Amniotic stem cell (primary cell): ENCODE measurements around the gene BCL11B.
"Not testable (repeated sequence)": the region's sequence is repeated elsewhere in the genome, so short reads cannot be mapped to it uniquely, and the experiment has no call there.

Experiments used
- DNase-seq: peaks from one replicate; lab custom pipeline; 2025; lab: John Stamatoyannopoulos, UW

Gene BCL11B

GRCh38 chr14:99239661-99240092, 32.3 kb downstream of the BCL11B start:
- no peak for DNase-seq

DNA sequence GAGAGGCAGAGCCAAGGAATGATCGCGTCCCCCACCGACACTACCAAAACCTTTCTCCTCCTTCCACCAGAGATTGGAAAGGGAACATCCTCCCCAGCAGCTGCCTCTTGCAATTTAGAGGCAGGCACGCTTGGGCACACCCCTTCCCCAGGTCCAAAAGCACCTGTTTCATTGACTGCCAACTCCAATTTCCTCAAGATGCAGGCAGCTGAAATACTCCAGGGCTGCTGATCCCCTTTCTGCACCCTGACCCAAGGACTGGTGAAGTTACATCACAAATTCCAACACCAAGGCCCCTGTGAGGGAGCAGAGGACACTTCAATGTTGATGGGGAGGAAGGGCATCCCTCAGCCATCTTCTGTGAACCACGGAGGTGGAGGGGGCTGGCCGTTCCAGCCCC, 33.8 kb downstream of the BCL11B start:
- no peak for DNase-seq

DNA sequence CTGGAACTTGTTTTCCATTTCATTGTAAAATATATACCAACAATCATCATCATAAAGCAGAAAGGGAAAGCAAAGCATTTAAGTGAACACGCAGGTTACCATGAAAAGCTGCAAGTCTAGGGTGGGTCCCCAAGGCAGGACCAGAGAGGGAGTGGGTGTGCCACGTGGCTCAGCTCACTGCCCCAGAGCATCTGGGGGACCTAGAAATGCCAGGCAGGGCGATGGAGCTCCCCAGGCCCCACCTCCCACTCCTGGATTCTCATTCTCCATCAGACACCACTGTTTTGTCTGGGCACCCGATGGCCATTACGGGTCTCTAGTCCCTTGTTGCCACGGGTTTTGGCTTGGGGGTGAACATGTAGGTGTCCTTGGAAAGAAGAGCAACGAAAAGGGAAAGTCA, 34.7 kb downstream of the BCL11B start:
- DNase-seq = no peak

DNA sequence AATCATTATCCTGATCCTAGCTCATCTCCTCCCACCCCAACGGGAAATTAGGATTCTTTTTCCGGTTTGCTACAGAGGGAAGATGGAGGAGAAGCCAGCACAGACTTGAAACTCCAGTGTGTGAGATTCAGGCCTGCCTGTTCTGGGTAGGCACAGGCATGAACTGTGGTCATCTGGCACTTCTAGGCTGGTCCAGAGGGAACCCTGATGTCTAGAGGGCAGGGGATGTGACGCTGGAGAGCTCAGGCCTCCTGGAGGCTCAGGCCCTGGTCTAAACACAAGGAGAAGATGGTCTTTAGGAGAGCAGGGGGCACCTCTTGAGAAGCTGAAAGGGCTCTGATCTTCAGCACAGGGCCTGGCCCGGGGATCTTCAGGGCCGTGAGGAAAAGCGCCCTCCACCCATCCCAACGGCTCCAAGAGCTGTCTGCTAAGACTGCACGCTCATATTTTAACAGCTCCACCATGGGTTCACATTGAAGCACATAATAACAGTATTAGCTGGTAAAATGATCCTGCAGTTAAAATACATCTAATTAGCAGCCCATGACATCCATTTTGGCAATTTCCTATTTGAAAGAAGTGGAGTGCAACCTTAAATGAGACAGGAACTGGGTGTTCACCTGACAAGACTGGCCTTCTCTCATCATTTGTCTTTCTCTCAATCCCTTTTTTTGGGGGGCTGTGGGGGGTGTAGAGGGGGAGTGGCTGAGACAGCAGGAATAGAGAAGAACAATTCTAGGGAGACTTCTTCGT, 35.4 kb downstream of the BCL11B start:
- no peak for DNase-seq

- DNase-seq = no peak
Measured at GRCh38 chr14:99235582-99236320, 36.2 kb downstream of the BCL11B start.

GRCh38 chr14:99234961-99235571, 36.9 kb downstream of the BCL11B start:
- no peak for DNase-seq

- DNase-seq = no peak
Measured at GRCh38 chr14:99234355-99234754, 37.6 kb downstream of the BCL11B start.

DNA sequence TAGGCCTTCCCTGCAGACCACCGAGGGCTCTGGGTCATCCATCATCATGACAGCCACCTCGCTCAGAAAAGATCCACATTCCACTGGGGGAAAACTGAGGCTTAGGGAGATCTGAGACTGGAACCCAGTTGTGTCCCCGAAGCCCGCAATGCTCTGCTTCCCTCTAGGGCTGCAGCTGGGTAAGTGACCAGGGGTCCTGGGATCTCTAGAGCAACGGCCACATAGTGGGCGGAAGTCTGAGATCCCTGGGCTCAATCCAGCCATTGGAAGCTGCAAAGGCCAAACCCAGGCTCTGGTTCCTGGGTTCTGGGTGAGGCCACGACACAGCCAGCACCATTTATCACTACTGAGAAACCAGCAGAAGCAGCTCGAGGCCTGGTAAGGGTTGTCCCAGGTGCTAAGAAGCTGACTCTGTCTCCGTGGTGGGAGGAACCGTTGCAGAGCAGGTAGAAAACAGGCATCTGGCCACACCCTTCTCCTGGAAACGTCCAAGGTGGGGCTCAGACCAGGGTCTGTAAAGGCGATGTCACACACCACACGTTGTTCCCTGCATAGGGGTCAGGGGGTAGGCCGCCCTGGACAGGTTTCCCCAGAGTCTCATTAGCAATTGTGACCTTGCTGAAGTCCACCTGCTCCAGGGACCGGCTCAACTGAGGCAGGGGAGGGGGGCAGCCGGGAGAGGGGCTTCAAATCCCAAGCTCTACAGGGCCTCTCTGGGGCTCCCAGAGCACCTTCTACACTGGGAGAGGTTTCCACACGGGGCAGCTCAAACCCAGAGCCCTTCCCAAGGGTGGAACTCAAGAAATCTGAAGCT, 38.6 kb downstream of the BCL11B start:
- DNase-seq = no peak

GRCh38 chr14:99232714-99233214, 39.2 kb downstream of the BCL11B start:
- DNase-seq = no peak

- DNase-seq = no peak
Measured at GRCh38 chr14:99231850-99232713, 39.9 kb downstream of the BCL11B start.

GRCh38 chr14:99231161-99231849, 40.7 kb downstream of the BCL11B start:
- DNase-seq = no peak

- no peak for DNase-seq
Measured at GRCh38 chr14:99230208-99231151, 41.5 kb downstream of the BCL11B start.

- DNase-seq = no peak
Measured at GRCh38 chr14:99229654-99230207, 42.3 kb downstream of the BCL11B start.

DNA sequence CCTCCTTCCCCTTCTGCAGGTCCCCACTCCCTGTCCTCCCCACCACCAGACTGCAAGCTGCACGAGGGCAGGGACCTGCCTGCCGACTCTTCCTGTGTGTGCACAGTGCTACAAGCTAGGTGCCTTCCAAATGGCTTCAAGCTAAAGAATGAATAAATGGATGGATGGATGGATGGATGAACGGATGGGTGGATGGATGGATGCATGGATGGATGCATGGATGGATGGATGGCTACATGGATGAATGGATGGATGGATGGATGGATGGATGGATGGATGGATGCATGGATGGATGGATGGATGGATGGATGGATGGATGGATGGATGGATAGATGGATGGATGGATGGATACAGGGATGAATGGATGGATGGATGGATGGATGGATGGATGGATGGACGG, 43.2 kb downstream of the BCL11B start:
- not testable (repeated sequence) for DNase-seq

- no peak for DNase-seq
Measured at GRCh38 chr14:99226687-99227086, 45.3 kb downstream of the BCL11B start.

GRCh38 chr14:99225436-99226203, 46.4 kb downstream of the BCL11B start:
- DNase-seq = no peak

DNA sequence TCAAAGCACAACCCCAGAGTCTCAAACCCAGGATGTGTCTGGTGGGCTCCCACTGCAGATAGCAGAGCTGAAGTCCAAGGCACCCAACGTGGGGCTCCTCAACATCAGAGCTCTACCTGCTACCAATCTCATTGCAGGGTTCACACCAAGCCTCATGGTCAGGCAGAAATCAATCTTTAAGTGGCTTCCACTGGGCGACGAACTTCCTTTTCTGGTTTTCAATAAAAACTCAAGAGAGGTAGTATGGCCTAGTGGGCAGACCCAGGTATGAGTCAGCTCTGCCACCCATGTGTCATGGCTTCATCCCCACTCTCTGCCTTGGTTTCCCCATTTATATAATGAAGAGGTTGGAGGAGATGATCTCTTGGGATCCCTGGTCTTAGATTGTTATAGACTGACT, 47.0 kb downstream of the BCL11B start:
- no peak for DNase-seq
